GM23338 (cell line): Measurements from ENCODE around the gene FANK1. TPM values are rescaled to one million over a fixed set of nuclear protein-coding genes. Genes with fewer than 3 reads are reported as not detected.

Experiments
- ATAC-seq: fragments of 200-7000 bp; cut with Tn5 transposase; 3 replicates; pipeline ENCODE4 v1.9.1; 2020
- DNase-seq: peaks from one replicate; pipeline ENCODE4 v3.0.0-alpha.2; 2015; ENCODE audit warnings: low spot score
- H2AFZ ChIP-seq: fragments of 200-600 bp; sonication (generic); 2 replicates; pipeline ENCODE4 v1.8.0; 2016; ENCODE audit warnings: antibody characterized with exemption, mild to moderate bottlenecking, moderate library complexity
- H3F3A ChIP-seq: fragments of 200-600 bp; sonication (generic); replicated peaks from 2 replicates; pipeline ENCODE4 v1.8.0; 2017; ENCODE audit warnings: antibody characterized with exemption, mixed run types, low read depth
- H3K27ac ChIP-seq: fragments of 200-600 bp; sonication (generic); 2 replicates; pipeline ENCODE4 v1.6.1; 2016; ENCODE audit warnings: low read depth
- H3K27me3 ChIP-seq: fragments of 200-600 bp; sonication (generic); 2 replicates; pipeline ENCODE4 v1.8.0; 2016; ENCODE audit warnings: mild to moderate bottlenecking, mixed run types, moderate library complexity; ENCODE audit not compliant: insufficient read depth
- H3K36me3 ChIP-seq: fragments of 200-600 bp; sonication (generic); 2 replicates; pipeline ENCODE4 v1.8.0; 2016; ENCODE audit warnings: mild to moderate bottlenecking; ENCODE audit not compliant: insufficient read depth
- H3K4me1 ChIP-seq: fragments of 200-600 bp; sonication (generic); 2 replicates; pipeline ENCODE4 v1.8.0; 2016; ENCODE audit warnings: mild to moderate bottlenecking, moderate library complexity; ENCODE audit not compliant: insufficient read depth
- H3K4me2 ChIP-seq: fragments of 200-600 bp; sonication (generic); 2 replicates; pipeline ENCODE4 v1.7.1; 2017; ENCODE audit warnings: mixed run types
- H3K4me3 ChIP-seq: fragments of 200-600 bp; sonication (generic); 2 replicates; pipeline ENCODE4 v1.6.1; 2016; ENCODE audit warnings: mixed run types
- H3K79me2 ChIP-seq: fragments of 200-600 bp; sonication (generic); replicated peaks from 2 replicates; pipeline ENCODE4 v1.8.0; 2017; ENCODE audit warnings: mild to moderate bottlenecking; ENCODE audit not compliant: insufficient read depth
- H3K9me2 ChIP-seq: fragments of 200-600 bp; sonication (generic); 2 replicates; pipeline ENCODE4 v1.8.0; 2017; ENCODE audit not compliant: insufficient read depth
- H4K20me1 ChIP-seq: fragments of 200-600 bp; sonication (generic); replicated peaks from 2 replicates; pipeline ENCODE4 v1.8.0; 2017; ENCODE audit warnings: mild to moderate bottlenecking; ENCODE audit not compliant: insufficient read depth
- H3K27ac Mint-ChIP-seq: 2 replicates; pipeline ENCODE4 v1.8.0; 2020; ENCODE audit warnings: inconsistent platforms, mild to moderate bottlenecking, moderate library complexity, mixed read lengths
- H3K27me3 Mint-ChIP-seq: 3 replicates; pipeline ENCODE4 v1.8.0; 2022; ENCODE audit warnings: low read depth, mild to moderate bottlenecking, moderate library complexity, mixed read lengths, inconsistent platforms; ENCODE audit not compliant: insufficient read depth, poor library complexity
- H3K36me3 Mint-ChIP-seq: 3 replicates; pipeline ENCODE4 v1.8.0; 2021; ENCODE audit warnings: low read depth, mild to moderate bottlenecking, inconsistent platforms, moderate library complexity, mixed read lengths
- H3K4me1 Mint-ChIP-seq: 3 replicates; pipeline ENCODE4 v1.8.0; 2020; ENCODE audit warnings: mild to moderate bottlenecking, inconsistent platforms, mixed read lengths
- H3K4me3 Mint-ChIP-seq: 3 replicates; pipeline ENCODE4 v1.8.0; 2021; ENCODE audit warnings: moderate library complexity, mild to moderate bottlenecking, inconsistent platforms, mixed read lengths
- H3K9me3 Mint-ChIP-seq: 3 replicates; pipeline ENCODE4 v1.8.0; 2020; ENCODE audit warnings: moderate library complexity, mild to moderate bottlenecking, inconsistent platforms, mixed read lengths
- CTCF ChIP-seq, 2 experiments: fragments of 200-600 bp in 1 of 2; sonication (generic) in 1 of 2; conservative IDR thresholded peaks; 2 replicates each; pipeline versions ENCODE4 v1.5.1 to v1.6.1; 2016 to 2017; ENCODE audit warnings: antibody characterized with exemption in 2 of 2, low read depth in 2 of 2, mild to moderate bottlenecking in 2 of 2, moderate library complexity in 1 of 2
- ETS1 ChIP-seq: IDR thresholded peaks from 2 replicates; pipeline ENCODE4 v1.6.1; 2016; ENCODE audit warnings: antibody characterized with exemption
- EZH2 ChIP-seq: fragments of 200-600 bp; sonication (generic); IDR thresholded peaks from one replicate; pipeline ENCODE4 v1.8.0; 2017; ENCODE audit warnings: antibody characterized with exemption, mild to moderate bottlenecking, low read depth; ENCODE audit not compliant: unreplicated experiment
- EZH2phosphoT487 ChIP-seq: fragments of 200-600 bp; sonication (generic); IDR thresholded peaks from one replicate; pipeline ENCODE4 v1.8.1; 2018; ENCODE audit warnings: antibody characterized with exemption; ENCODE audit not compliant: unreplicated experiment
- JUNB ChIP-seq: IDR thresholded peaks from one replicate; pipeline ENCODE4 v1.6.1; 2016; ENCODE audit warnings: antibody characterized with exemption; ENCODE audit not compliant: unreplicated experiment
- NANOG ChIP-seq: IDR thresholded peaks from 2 replicates; pipeline ENCODE4 v1.6.1; 2016; ENCODE audit warnings: antibody characterized with exemption, borderline replicate concordance
- POLR2AphosphoS5 ChIP-seq: IDR thresholded peaks from 2 replicates; pipeline ENCODE4 v1.6.1; 2016; ENCODE audit warnings: antibody characterized with exemption, low read depth
- ZNF114 ChIP-seq: fragments of 250-450 bp; sonication (Bioruptor Pico); IDR thresholded peaks from 2 replicates; pipeline ENCODE4 v1.5.0; 2020; ENCODE audit warnings: mild to moderate bottlenecking, moderate library complexity
- ZNF331 ChIP-seq: fragments of 250-450 bp; sonication (Bioruptor Pico); IDR thresholded peaks from 2 replicates; pipeline ENCODE4 v1.5.0; 2020; ENCODE audit warnings: low read depth, mild to moderate bottlenecking, moderate library complexity
- ZNF462 ChIP-seq: fragments of 250-450 bp; sonication (Bioruptor Pico); IDR thresholded peaks from 2 replicates; pipeline ENCODE4 v1.5.0; 2020; ENCODE audit warnings: mild to moderate bottlenecking, moderate library complexity
- polyA plus RNA-seq: library from polyadenylated mRNA; unstranded; fragments of >200 nt; fragmentation: Nextera tagmentation; extraction: Ambion mirVana; gene quantifications from 2 replicates; pipeline ENCODE4 v1.2.1, GENCODE V29; 2016
- total RNA-seq: library from RNA; depleted of rRNA; stranded (reverse); fragments of >200 nt; shearing (Covaris generic); gene quantifications from 2 replicates; pipeline ENCODE4 v1.2.3, GENCODE V29; 2014

The FANK1 gene
- total and polyA plus RNA-seq, 2 experiments from 2014 or later: 0.37 to 0.69 TPM

GRCh38 chr10:126012485-126012884, 116.1 kb downstream of the FANK1 start (continued):
- TF ChIP-seq ZNF462: no peak
- no peak for TF ChIP-seq JUNB
- TF ChIP-seq NANOG: no peak

- Histone ChIP-seq H3K4me2 (no peak overlapping the region), H3K27me3 (no peaks in the 10 kb centered on the region), H3K4me3 (no peak overlapping the region), H3K4me1 (no peaks in the 10 kb centered on the region), H4K20me1 (no peaks in the 10 kb centered on the region), H2AFZ (peak overlapping the region; percentile 74), H3K36me3 (no peaks in the 10 kb centered on the region), H3F3A (no peaks in the 10 kb centered on the region), H3K79me2 (no peaks in the 10 kb centered on the region), H3K27ac (no peak overlapping the region), H3K9me2 (no peaks in the 10 kb centered on the region)
- ATAC-seq (peak; percentile 94), DNase-seq (peak; percentile 58)
- no peaks in the 10 kb centered on the region; the same call in 2 of the 3 replicates for H3K9me3 Mint-ChIP-seq
- H3K27ac Mint-ChIP-seq: 0 out of 2 replicates have a peak overlapping the region, but pooled peaks have one; percentile 65
- peaks cover 4% of the 10 kb centered on the region for H3K27me3 Mint-ChIP-seq
- H3K4me3 Mint-ChIP-seq: no peak overlapping the region
- TF ChIP-seq ZNF331 (no peak), POLR2AphosphoS5 (no peak), ETS1 (no peak), EZH2phosphoT487 (no peak), ZNF114 (CRISPR knock-in tag) (no peak), CTCF (conservative IDR thresholded peaks at IDR 0.05; ENCODE audit: low read depth in 2 of 2) (peak; percentile 47 to 76), EZH2 (no peak)
- H3K36me3 Mint-ChIP-seq: no peaks in the 10 kb centered on the region
- 0 out of 3 replicates have a peak, but pooled peaks cover 6% of the 10 kb centered on the region for H3K4me1 Mint-ChIP-seq
Measured at GRCh38 chr10:126013489-126014281, 117.3 kb downstream of the FANK1 start.
